IMR-90 (cell line): ENCODE data around the gene AQP9. TPM values are rescaled to one million over a fixed set of nuclear protein-coding genes. Genes with fewer than 3 reads are reported as not detected.

Experiments
- ATAC-seq: fragments of 200-7000 bp; cut with Tn5 transposase; 2 replicates; pipeline ENCODE4 v1.9.1; 2020; ENCODE audit warnings: low read depth, mild to moderate bottlenecking, moderate library complexity
- BruUV-seq: library from RNA; stranded (reverse); fragments of 400-500 nt; replicated peaks from 2 replicates; lab custom pipeline; 2021; lab: Mats Ljungman, UMichigan
- CTCF ChIA-PET: fragments of 300-600 bp; formaldehyde crosslinking; extraction: SDS; loops from one replicate; lab custom pipeline; 2021; ENCODE audit warnings: antibody characterized with exemption; lab: Yijun Ruan, JAX
- POLR2A ChIA-PET: fragments of 300-600 bp; sonication (Branson Sonifier 250); formaldehyde crosslinking; loops from one replicate; lab custom pipeline; 2022; ENCODE audit warnings: antibody characterized with exemption; ENCODE audit not compliant: unreplicated experiment; lab: Charles Lee
- DNase-seq: peaks from one replicate; pipeline ENCODE4 v3.0.0; 2013
- H2AFZ ChIP-seq: replicated peaks from 2 replicates; pipeline ENCODE3; 2013; ENCODE audit warnings: low read length, mild to moderate bottlenecking; ENCODE audit not compliant: poor library complexity
- H2AK5ac ChIP-seq: 2 replicates; pipeline ENCODE4 v1.6.1; 2013; ENCODE audit warnings: low read depth, low read length, inconsistent platforms
- H2AK9ac ChIP-seq: replicated peaks from 2 replicates; pipeline ENCODE3; 2013; ENCODE audit warnings: mild to moderate bottlenecking, low read depth, low read length, moderate library complexity; ENCODE audit not compliant: poor library complexity
- H2BK120ac ChIP-seq: 2 replicates; pipeline ENCODE4 v1.6.1; 2013; ENCODE audit warnings: low read depth, low read length, inconsistent platforms
- H2BK15ac ChIP-seq: 3 replicates; pipeline ENCODE4 v1.6.1; 2013; ENCODE audit warnings: low read depth, low read length, inconsistent platforms
- H2BK20ac ChIP-seq: 2 replicates; pipeline ENCODE4 v1.6.1; 2013; ENCODE audit warnings: low read depth, mild to moderate bottlenecking, inconsistent platforms, low read length, moderate library complexity
- H2BK5ac ChIP-seq: 2 replicates; pipeline ENCODE4 v1.6.1; 2013; ENCODE audit warnings: mild to moderate bottlenecking, low read depth, low read length, inconsistent platforms; ENCODE audit not compliant: poor library complexity, severe bottlenecking
- H3K14ac ChIP-seq: replicated peaks from 2 replicates; pipeline ENCODE4 v1.6.1; 2013; ENCODE audit warnings: low read depth, low read length, inconsistent platforms
- H3K18ac ChIP-seq: 2 replicates; pipeline ENCODE4 v1.6.1; 2013; ENCODE audit warnings: low read depth, low read length, control low read depth
- H3K23ac ChIP-seq: 2 replicates; pipeline ENCODE4 v1.6.1; 2013; ENCODE audit warnings: low read depth, low read length, inconsistent platforms
- H3K27ac ChIP-seq: 2 replicates; pipeline ENCODE4 v1.5.1; 2013; ENCODE audit warnings: mild to moderate bottlenecking, control low read depth, low read length; ENCODE audit not compliant: insufficient read depth
- H3K27me3 ChIP-seq: 2 replicates; pipeline ENCODE4 v1.6.1; 2013; ENCODE audit warnings: low read length; ENCODE audit not compliant: control insufficient read depth, insufficient read depth
- H3K36me3 ChIP-seq: 2 replicates; pipeline ENCODE4 v1.6.1; 2013; ENCODE audit warnings: low read length, mixed read lengths; ENCODE audit not compliant: control insufficient read depth, insufficient read depth
- H3K4ac ChIP-seq: 2 replicates; pipeline ENCODE4 v1.6.1; 2013; ENCODE audit warnings: low read depth, low read length, inconsistent platforms
- H3K4me1 ChIP-seq: 2 replicates; pipeline ENCODE4 v1.6.1; 2013; ENCODE audit warnings: low read length, mixed read lengths; ENCODE audit not compliant: control insufficient read depth, insufficient read depth
- H3K4me2 ChIP-seq: 2 replicates; pipeline ENCODE4 v1.6.1; 2013; ENCODE audit warnings: low read depth, mild to moderate bottlenecking, control low read depth, low read length, moderate library complexity
- H3K4me3 ChIP-seq: 2 replicates; pipeline ENCODE4 v1.5.1; 2013; ENCODE audit warnings: low read depth, mild to moderate bottlenecking, control low read depth, low read length, moderate library complexity; ENCODE audit not compliant: insufficient read depth
- H3K56ac ChIP-seq: 2 replicates; pipeline ENCODE4 v1.6.1; 2013; ENCODE audit warnings: low read length, inconsistent platforms; ENCODE audit not compliant: insufficient read depth; ENCODE audit errors: extremely low read depth
- H3K79me1 ChIP-seq, 2 experiments: 2 replicates each; pipeline ENCODE4 v1.6.1; 2013; ENCODE audit warnings: low read length in 2 of 2, inconsistent platforms in 1 of 2, low read depth in 1 of 2
- H3K9ac ChIP-seq: 2 replicates; pipeline ENCODE4 v1.6.1; 2013; ENCODE audit warnings: low read depth, low read length, control low read depth
- H3K9me1 ChIP-seq: 2 replicates; pipeline ENCODE4 v1.6.1; 2013; ENCODE audit warnings: low read length, inconsistent platforms; ENCODE audit not compliant: insufficient read depth
- H3K9me3 ChIP-seq: 2 replicates; pipeline ENCODE4 v1.6.1; 2013; ENCODE audit warnings: low read length; ENCODE audit not compliant: control insufficient read depth, insufficient read depth
- H4K20me1 ChIP-seq: 2 replicates; pipeline ENCODE4 v1.6.1; 2013; ENCODE audit warnings: low read length, inconsistent platforms; ENCODE audit not compliant: insufficient read depth
- H4K5ac ChIP-seq: 2 replicates; pipeline ENCODE4 v1.6.1; 2013; ENCODE audit warnings: mild to moderate bottlenecking, low read depth, low read length, control low read depth
- H4K8ac ChIP-seq, 2 experiments: 2 replicates each; pipeline ENCODE4 v1.6.1; 2013; ENCODE audit warnings: low read depth in 2 of 2, low read length in 2 of 2, control low read depth in 1 of 2, inconsistent platforms in 1 of 2
- H4K91ac ChIP-seq: 2 replicates; pipeline ENCODE4 v1.6.1; 2013; ENCODE audit warnings: low read depth, low read length, inconsistent platforms; ENCODE audit not compliant: insufficient read depth
- BHLHE40 ChIP-seq: fragments of 150-350 bp; IDR thresholded peaks from 2 replicates; pipeline ENCODE4 v1.6.1; 2016; ENCODE audit warnings: mild to moderate bottlenecking, low read depth, low read length
- CEBPB ChIP-seq: IDR thresholded peaks from 2 replicates; pipeline ENCODE4 v1.6.1; 2012; ENCODE audit warnings: low read depth, low read length, improper control_type of control experiment
- CHD1 ChIP-seq: IDR thresholded peaks from 2 replicates; pipeline ENCODE4 v1.6.1; 2012; ENCODE audit warnings: low read depth, low read length, improper control_type of control experiment
- CTCF ChIP-seq: conservative IDR thresholded peaks from 2 replicates; pipeline ENCODE4 v1.5.1; 2012; ENCODE audit warnings: mild to moderate bottlenecking, low read depth, low read length, improper control_type of control experiment
- ELK1 ChIP-seq: fragments of 150-350 bp; IDR thresholded peaks from 2 replicates; pipeline ENCODE4 v1.6.1; 2016; ENCODE audit warnings: low read depth, mild to moderate bottlenecking, low read length, moderate library complexity, borderline replicate concordance
- FOS ChIP-seq: fragments of 150-350 bp; IDR thresholded peaks from 2 replicates; pipeline ENCODE4 v1.6.1; 2016; ENCODE audit warnings: low read depth, low read length
- MAFK ChIP-seq: IDR thresholded peaks from 2 replicates; pipeline ENCODE4 v1.6.1; 2012; ENCODE audit warnings: low read depth, low read length, improper control_type of control experiment
- MAZ ChIP-seq: IDR thresholded peaks from 2 replicates; pipeline ENCODE4 v1.6.1; 2012; ENCODE audit warnings: low read depth, mild to moderate bottlenecking, low read length, improper control_type of control experiment, moderate library complexity, borderline replicate concordance
- MXI1 ChIP-seq: IDR thresholded peaks from 2 replicates; pipeline ENCODE4 v1.6.1; 2012; ENCODE audit warnings: low read depth, mild to moderate bottlenecking, low read length, moderate library complexity, borderline replicate concordance
- NFE2L2 ChIP-seq: fragments of 150-350 bp; IDR thresholded peaks from 2 replicates; pipeline ENCODE4 v1.6.1; 2016; ENCODE audit warnings: low read depth, mild to moderate bottlenecking, low read length
- POLR2A ChIP-seq: IDR thresholded peaks from 2 replicates; pipeline ENCODE4 v1.6.1; 2012; ENCODE audit warnings: mild to moderate bottlenecking, low read depth, low read length
- RAD21 ChIP-seq: IDR thresholded peaks from 2 replicates; pipeline ENCODE4 v1.6.1; 2012; ENCODE audit warnings: low read length, improper control_type of control experiment
- RCOR1 ChIP-seq: IDR thresholded peaks from 2 replicates; pipeline ENCODE4 v1.6.1; 2012; ENCODE audit warnings: mild to moderate bottlenecking, low read length, improper control_type of control experiment; ENCODE audit not compliant: insufficient replicate concordance
- RFX5 ChIP-seq: IDR thresholded peaks from 2 replicates; pipeline ENCODE4 v1.8.0; 2012; ENCODE audit warnings: low read depth, mild to moderate bottlenecking, low read length, moderate library complexity
- SMC3 ChIP-seq: fragments of 150-350 bp; IDR thresholded peaks from 2 replicates; pipeline ENCODE4 v1.6.1; 2016; ENCODE audit warnings: low read depth, mild to moderate bottlenecking, antibody characterized with exemption, low read length, moderate library complexity
- USF2 ChIP-seq: fragments of 150-350 bp; IDR thresholded peaks from 2 replicates; pipeline ENCODE4 v1.6.1; 2017; ENCODE audit warnings: mild to moderate bottlenecking, antibody characterized with exemption, low read length, low read depth
- WGBS, 2 experiments: methylation state at CpG; one replicate each; pipeline versions ENCODE4 v1.1.5 to v1.1.7; 2013; ENCODE audit warnings: missing lambda C conversion rate in 2 of 2; ENCODE audit not compliant: insufficient read length in 1 of 2; ENCODE audit errors: extremely low coverage in 2 of 2; 5-methylcytosine and 5-hydroxymethylcytosine counted together
- dilution Hi-C: fragments of 300-500 bp; cut with HindIII; formaldehyde crosslinking; loops from one replicate; pipeline ENCODE4 v1.14.3; 2018; ENCODE audit warnings: low sequenced_read_pairs; ENCODE audit not compliant: unreplicated experiment
- in situ Hi-C: fragments of 300-500 bp; cut with MboI; formaldehyde crosslinking; loops from 3 replicates; pipeline ENCODE4 v1.14.3; 2019; ENCODE audit warnings: low sequenced_read_pairs, inconsistent platforms, mixed read lengths
- intact Hi-C: fragments of 100-400 bp; cut with micrococcal nuclease; formaldehyde crosslinking; loops from 2 replicates; pipeline ENCODE4 v1.10.0; 2022
- polyA plus RNA-seq, 3 experiments: library from polyadenylated mRNA; depleted of rRNA; stranded (reverse); fragments of >200 nt; gene quantifications; 2 replicates each; pipeline ENCODE4 v1.2.3, GENCODE V29; 2012; ENCODE audit warnings: low replicate concordance in 1 of 3
- total RNA-seq: library from RNA; depleted of rRNA; stranded (reverse); fragments of >200 nt; gene quantifications from 2 replicates; pipeline ENCODE4 v1.2.3, GENCODE V29; 2012

The AQP9 gene
- total and polyA plus RNA-seq, 2 of the 4 experiments (the other 2 are of a cell fraction), result not detected

GRCh38 chr15:58190419-58190818 lies 52.2 kb downstream of the AQP9 start:
- DNase-seq, result peak; percentile 6
- CTCF ChIA-PET, result no interaction called here
- dilution Hi-C loops, result no loop called here

More at GRCh38 chr15:58190419-58190818, 52.2 kb downstream of the AQP9 start:
- H3K14ac ChIP-seq, result no peak overlapping the region
- no peak overlapping the region for H2BK15ac ChIP-seq
- H3K4me3 ChIP-seq, result no peak overlapping the region
- 100% methylated on average over 1 of the region's 4 CpGs; no CpG with 5 or more reads in 1 of the 2 experiments for WGBS, 2 experiments
- in situ Hi-C loops (no loop called here), intact Hi-C loops (no loop called here)
- no peak overlapping the region for H2BK5ac ChIP-seq
- H3K4me1 ChIP-seq, result no peaks in the 10 kb centered on the region
- H2BK120ac ChIP-seq, result no peak overlapping the region
- H3K27ac ChIP-seq, result no peak overlapping the region
- H4K8ac ChIP-seq, result no peak overlapping the region
- no peak overlapping the region for H2AK5ac ChIP-seq
- peaks cover 30% of the 10 kb centered on the region for H3K27me3 ChIP-seq
- no peaks in the 10 kb centered on the region for H3K36me3 ChIP-seq
- no peak overlapping the region for H3K4ac ChIP-seq
- H3K79me1 ChIP-seq, result no peaks in the 10 kb centered on the region
- no peak overlapping the region for H4K91ac ChIP-seq
- no peaks in the 10 kb centered on the region for H3K9me1 ChIP-seq
- no peak overlapping the region for H3K56ac ChIP-seq
- no peaks in the 10 kb centered on the region for H3K9me3 ChIP-seq
- H2AK9ac ChIP-seq, result no peak overlapping the region
- no peak overlapping the region for H3K9ac ChIP-seq
- TF ChIP-seq ELK1, result no peak
- TF ChIP-seq SMC3, result no peak
- no peak for TF ChIP-seq MXI1
- no peak for TF ChIP-seq CHD1
- TF ChIP-seq RAD21, result no peak
- no peak for TF ChIP-seq RFX5
- TF ChIP-seq NFE2L2, result no peak
- no peak for TF ChIP-seq BHLHE40
- TF ChIP-seq MAFK, result no peak
- TF ChIP-seq USF2, result no peak
- no peak for TF ChIP-seq CTCF
- TF ChIP-seq MAZ, result no peak
- no peak for TF ChIP-seq CEBPB
- TF ChIP-seq RCOR1, result no peak
- TF ChIP-seq FOS, result no peak
- no peak for TF ChIP-seq POLR2A
- no peak overlapping the region for H4K5ac ChIP-seq
- H2BK20ac ChIP-seq, result no peak overlapping the region
- no peak for ATAC-seq
- H4K20me1 ChIP-seq, result no peaks in the 10 kb centered on the region
- POLR2A ChIA-PET, result no interaction called here
- H2AFZ ChIP-seq, result no peak overlapping the region
- H3K23ac ChIP-seq, result no peak overlapping the region
- BruUV-seq, result no TSS peak
- H3K18ac ChIP-seq, result no peak overlapping the region
- no peak overlapping the region for H3K4me2 ChIP-seq
